Stimulated activated CD4-positive, alpha-beta T cell treated with anti-CD3 and anti-CD28 coated beads, Interleukin-2, amount 100 ng/mL, for 24 hours (primary cell): Measurements from ENCODE around the gene UBE3B.

Experiments
- DNase-seq, 2 donors: peaks; one replicate each; pipeline ENCODE4 v3.0.0-alpha.2; 2020

Gene UBE3B

GRCh38 chr12:109580684-109581333, 103.4 kb downstream of the UBE3B start:
- no peak for DNase-seq

GRCh38 chr12:109581334-109581691, 103.9 kb downstream of the UBE3B start:
- DNase-seq: no peak

- no peak for DNase-seq
Observed at GRCh38 chr12:109581856-109582255, 104.4 kb downstream of the UBE3B start.

DNA sequence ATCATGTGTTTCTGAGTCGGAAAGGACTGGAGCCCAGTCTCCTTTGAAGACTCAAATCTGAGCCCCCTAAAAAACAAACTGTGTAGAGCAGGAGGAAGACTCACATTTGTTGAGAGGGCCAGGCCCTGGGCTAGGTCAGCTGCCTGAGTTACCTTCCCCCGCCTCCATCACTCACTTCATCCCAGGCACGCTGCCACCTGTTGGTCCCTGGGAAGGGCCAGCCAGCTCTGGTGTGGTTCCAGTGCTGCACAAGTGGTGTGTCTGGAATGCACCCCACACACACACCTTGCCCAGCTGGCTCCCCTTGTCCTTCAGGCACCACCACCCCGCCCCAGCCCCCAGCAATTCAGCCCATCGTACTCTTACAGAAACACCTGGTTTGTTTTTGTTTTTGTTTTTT, 105.2 kb downstream of the UBE3B start:
- DNase-seq: no peak

DNA sequence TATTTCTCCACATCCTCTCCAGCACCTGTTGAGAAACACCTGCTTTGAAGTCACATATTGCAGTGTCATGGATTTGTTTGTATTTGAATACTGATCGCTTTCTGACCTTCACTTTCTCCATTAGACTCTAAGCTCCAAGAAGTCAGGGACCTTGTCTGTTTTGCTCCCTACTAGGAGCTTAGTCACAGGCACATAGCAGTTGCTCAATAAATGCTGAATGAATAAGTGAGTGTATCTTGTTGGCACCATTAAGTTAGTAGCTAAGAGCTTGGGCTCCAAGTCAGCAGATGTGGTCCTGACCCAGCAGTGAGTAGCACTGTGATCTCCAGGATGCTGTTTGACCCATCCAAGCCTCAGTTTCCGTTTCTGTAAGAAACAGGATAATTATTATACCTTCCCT, 106.3 kb downstream of the UBE3B start:
- no peak for DNase-seq
